Common myeloid progenitor, CD34-positive (primary cell): ENCODE measurements around the gene ISY1.

Experiments
- CTCF ChIA-PET: fragments of 350-600 bp; sonication (Branson Sonifier 250); formaldehyde crosslinking; loops from one replicate; lab custom pipeline; 2021; ENCODE audit warnings: antibody characterized with exemption; lab: Charles Lee
- POLR2A ChIA-PET: fragments of 350-600 bp; sonication (Branson Sonifier 250); formaldehyde crosslinking; loops from one replicate; lab custom pipeline; 2021; ENCODE audit warnings: antibody characterized with exemption; lab: Charles Lee
- DNase-seq, 3 donors: peaks; one replicate each; pipeline versions ENCODE4 v3.0.0 to v3.0.0-alpha.2; 2013
- H3K27ac ChIP-seq, 2 experiments: 1 replicate in 1 of 2; 2 replicates in 1 of 2; pipeline ENCODE4 v1.7.0; 2013; ENCODE audit warnings: inconsistent platforms in 2 of 2, low read length in 2 of 2, mild to moderate bottlenecking in 2 of 2, low read depth in 1 of 2, moderate library complexity in 1 of 2; ENCODE audit not compliant: severe bottlenecking in 2 of 2, insufficient read depth in 1 of 2, poor library complexity in 1 of 2
- H3K27me3 ChIP-seq, 5 experiments: replicated peaks in 2 of 5; 1 replicate in 3 of 5; 2 replicates in 2 of 5; pipeline versions ENCODE4 v1.6.1 to v1.7.0; 2013; ENCODE audit warnings: low read length in 4 of 5, mild to moderate bottlenecking in 2 of 5, moderate library complexity in 2 of 5, inconsistent platforms in 1 of 5; ENCODE audit not compliant: insufficient read depth in 5 of 5, control insufficient read depth in 4 of 5
- H3K36me3 ChIP-seq, 4 experiments: 1 replicate in 2 of 4; 2 replicates in 2 of 4; pipeline versions ENCODE4 v1.6.1 to v1.7.0; 2013; ENCODE audit warnings: low read length in 3 of 4, control low read depth in 1 of 4, mild to moderate bottlenecking in 1 of 4; ENCODE audit not compliant: control insufficient read depth in 4 of 4, insufficient read depth in 4 of 4
- H3K4me1 ChIP-seq, 4 experiments: 1 replicate in 3 of 4; 2 replicates in 1 of 4; pipeline versions ENCODE4 v1.6.1 to v1.7.1; 2013; ENCODE audit warnings: low read length in 3 of 4, mild to moderate bottlenecking in 3 of 4, control low read depth in 1 of 4, inconsistent platforms in 1 of 4, moderate library complexity in 1 of 4; ENCODE audit not compliant: control insufficient read depth in 4 of 4, insufficient read depth in 4 of 4; ENCODE audit errors: control extremely low read depth in 1 of 4
- H3K4me3 ChIP-seq, 7 experiments: 1 replicate in 4 of 7; 2 replicates in 3 of 7; pipeline versions ENCODE4 v1.5.1 to v1.7.0; 2013; ENCODE audit warnings: mild to moderate bottlenecking in 7 of 7, low read length in 6 of 7, moderate library complexity in 6 of 7, inconsistent platforms in 2 of 7, low read depth in 2 of 7, control low read depth in 1 of 7; ENCODE audit not compliant: insufficient read depth in 4 of 7, control insufficient read depth in 1 of 7; ENCODE audit errors: extremely low read depth in 1 of 7
- H3K9me3 ChIP-seq, 5 experiments: 1 replicate in 4 of 5; 2 replicates in 1 of 5; pipeline versions ENCODE4 v1.6.1 to v1.7.1; 2013; ENCODE audit warnings: low read length in 4 of 5, mild to moderate bottlenecking in 2 of 5, inconsistent platforms in 1 of 5, low read depth in 1 of 5, moderate library complexity in 1 of 5; ENCODE audit not compliant: control insufficient read depth in 4 of 5, insufficient read depth in 2 of 5; ENCODE audit errors: control extremely low read depth in 1 of 5
- WGBS: methylation state at CpG from one replicate; pipeline ENCODE4 v1.1.5; 2013; ENCODE audit not compliant: insufficient coverage; 5-methylcytosine and 5-hydroxymethylcytosine counted together

ISY1 gene

DNA sequence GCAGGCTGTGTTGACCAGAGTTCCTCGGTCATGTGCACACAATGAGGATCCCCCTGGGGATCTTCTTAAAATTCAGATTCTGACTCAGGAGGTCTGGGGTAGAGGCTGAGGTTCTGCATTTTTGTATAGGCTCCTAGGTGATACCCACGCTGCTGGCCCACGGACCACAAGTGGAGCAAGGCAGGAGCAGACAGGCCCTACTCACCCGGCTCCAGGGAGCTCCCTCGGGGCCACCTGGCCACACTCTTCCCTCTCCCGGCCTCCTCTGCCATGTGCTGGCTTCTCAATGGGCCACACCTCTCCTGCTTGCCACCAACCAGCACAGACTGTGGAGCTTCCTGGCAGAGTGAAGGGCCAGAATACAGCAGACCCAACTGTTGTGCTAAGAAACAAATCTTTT is 76.4 kb downstream of the ISY1 start:
- H3K27ac ChIP-seq: no peak overlapping the region
- no peaks in the 10 kb centered on the region for H3K9me3 ChIP-seq
- ChIA-PET POLR2A (interaction anchor here (1.2 kb wide), 1 partner anchor 68 kb away, joined by 4 read pairs; no protein-coding TSS in a partner anchor), CTCF (interaction anchor here (0.8 to 4.4 kb wide), 9 partner anchors 10 to 113 kb away, joined by 3 to 21 read pairs (median 4); no protein-coding TSS in a partner anchor)
- no peak overlapping the region for H3K4me3 ChIP-seq
- no peaks in the 10 kb centered on the region for H3K36me3 ChIP-seq
- 92% methylated on average over 5 of the region's 6 CpGs for WGBS
- no peaks in the 10 kb centered on the region for H3K27me3 ChIP-seq
- peaks cover 0 to 13% (median 7%) of the 10 kb centered on the region in 4 experiments for H3K4me1 ChIP-seq
- DNase-seq: no peak

DNA sequence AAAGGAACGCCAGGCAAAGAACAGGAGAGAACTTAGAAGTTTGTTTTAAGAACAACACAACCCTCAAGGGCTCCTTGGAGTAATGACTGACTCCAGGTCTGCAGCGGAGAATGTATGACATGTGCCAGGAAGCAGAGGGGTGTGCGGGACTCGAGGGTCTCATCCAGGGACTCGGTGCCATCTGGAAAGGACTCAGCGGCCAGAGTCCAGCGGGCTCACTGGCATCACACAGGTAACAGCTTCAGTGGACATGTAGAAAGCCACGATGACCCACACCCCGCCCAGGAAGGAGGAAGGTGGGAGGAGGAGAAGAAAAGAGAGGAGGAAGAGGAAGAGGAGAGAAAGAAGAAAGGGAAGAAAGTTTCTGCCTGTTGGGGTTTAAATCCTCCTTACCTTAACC is 78.8 kb downstream of the ISY1 start:
- ChIA-PET POLR2A (no interaction called here), CTCF (interaction anchor here (0.6 to 4.4 kb wide), 3 partner anchors 28 to 138 kb away, joined by 3 to 21 read pairs (median 4); no protein-coding TSS in a partner anchor)

DNA sequence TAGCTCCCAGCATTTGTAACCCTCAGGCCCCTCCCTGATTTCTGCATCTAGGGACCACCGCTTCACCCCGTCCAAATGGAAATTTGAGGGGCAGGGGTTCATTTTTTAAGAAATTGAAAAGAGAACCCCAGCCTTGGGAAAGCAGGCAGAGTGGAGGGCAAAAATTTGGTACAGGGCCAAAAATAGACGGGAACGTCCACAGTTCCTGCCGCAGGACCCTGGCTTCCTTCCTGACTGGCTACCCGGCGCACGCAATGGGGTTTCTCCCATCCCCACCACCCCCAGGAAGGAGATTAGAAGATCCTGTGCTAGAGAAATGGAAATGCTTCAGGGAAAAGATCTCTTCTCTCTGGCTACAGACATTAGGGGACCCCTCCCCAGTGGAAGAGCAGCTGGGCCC is 79.4 kb downstream of the ISY1 start:
- Histone ChIP-seq H3K36me3 (no peaks in the 10 kb centered on the region), H3K27ac (no peak overlapping the region), H3K9me3 (no peaks in the 10 kb centered on the region), H3K4me1 (peaks cover 0 to 13% (median 4%) of the 10 kb centered on the region in 4 experiments), H3K4me3 (no peak overlapping the region), H3K27me3 (no peaks in the 10 kb centered on the region)
- DNase-seq: no peak
- 90% methylated on average over 2 of the region's 8 CpGs for WGBS
- ChIA-PET POLR2A (no interaction called here), CTCF (interaction anchor here (0.6 kb wide), 1 partner anchor 138 kb away, joined by 3 read pairs; no protein-coding TSS in a partner anchor)

More for the DNA sequence above, 78.8 kb downstream of the ISY1 start:
- Histone ChIP-seq H3K36me3 (no peaks in the 10 kb centered on the region), H3K4me1 (peaks cover 0 to 13% (median 4%) of the 10 kb centered on the region in 4 experiments), H3K27ac (no peak overlapping the region), H3K27me3 (no peaks in the 10 kb centered on the region), H3K4me3 (no peak overlapping the region), H3K9me3 (no peaks in the 10 kb centered on the region)
- WGBS: 92% methylated on average over 7 of the region's 9 CpGs
- no peak for DNase-seq

DNA sequence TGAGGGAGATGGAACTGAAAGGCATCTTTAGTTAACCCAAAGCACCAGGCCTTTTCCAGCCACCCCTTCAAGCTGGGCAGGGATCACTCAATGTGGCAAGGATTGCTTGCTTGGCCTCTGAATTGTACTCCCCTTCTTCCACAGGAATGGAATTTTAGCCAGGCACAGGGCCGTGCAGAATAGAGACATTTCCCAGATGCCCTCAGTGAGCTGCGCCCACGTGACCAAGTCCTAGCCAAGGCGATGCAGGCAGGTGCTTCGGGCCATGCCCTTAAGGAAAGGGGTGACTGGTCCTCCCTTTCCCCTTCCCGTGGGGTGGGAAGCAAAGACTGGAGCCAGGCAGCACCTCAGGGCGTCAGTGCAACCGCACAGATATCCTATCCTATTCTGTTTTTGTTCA is 82.4 kb downstream of the ISY1 start:
- no peak overlapping the region for H3K27ac ChIP-seq
- no peaks in the 10 kb centered on the region for H3K9me3 ChIP-seq
- H3K36me3 ChIP-seq: no peaks in the 10 kb centered on the region
- peaks cover 0 to 13% (median 4%) of the 10 kb centered on the region in 4 experiments for H3K4me1 ChIP-seq
- no peak overlapping the region for H3K4me3 ChIP-seq
- 96% methylated on average over 5 of the region's 8 CpGs for WGBS
- H3K27me3 ChIP-seq: no peaks in the 10 kb centered on the region
- CTCF ChIA-PET: interaction anchor here (0.6 to 4.6 kb wide), 3 partner anchors 11 to 63 kb away, joined by 5 to 20 read pairs (median 6); no protein-coding TSS in a partner anchor
- DNase-seq: no peak
- POLR2A ChIA-PET: no interaction called here
